Activated CD4-positive, alpha-beta T cell treated with anti-CD3 and anti-CD28 coated beads for 36 hours (primary cell): ENCODE measurements around the gene TUBB1. TPM values are rescaled to one million over a fixed set of nuclear protein-coding genes. Genes with fewer than 3 reads are reported as not detected.

Experiments used
- ATAC-seq: fragments of 200-7000 bp; cut with Tn5 transposase; one replicate; pipeline ENCODE4 v1.10.0; 2021; ENCODE audit warnings: mild to moderate bottlenecking, moderate library complexity
- CTCF ChIA-PET: fragments of 350-600 bp; sonication (Branson Sonifier 250); formaldehyde crosslinking; loops from one replicate; lab custom pipeline; 2021; ENCODE audit warnings: antibody characterized with exemption; lab: Charles Lee
- POLR2A ChIA-PET: fragments of 350-600 bp; sonication (Branson Sonifier 250); formaldehyde crosslinking; loops from one replicate; lab custom pipeline; 2021; ENCODE audit warnings: antibody characterized with exemption, inconsistent platforms; lab: Charles Lee
- DNase-seq: peaks from one replicate; pipeline ENCODE4 v3.0.0-alpha.2; 2020
- H3K27ac Mint-ChIP-seq: one replicate; pipeline ENCODE4 v1.8.0; 2021; ENCODE audit warnings: mixed read lengths
- H3K27me3 Mint-ChIP-seq: one replicate; pipeline ENCODE4 v1.8.0; 2021; ENCODE audit warnings: mixed read lengths
- H3K36me3 Mint-ChIP-seq: one replicate; pipeline ENCODE4 v1.8.0; 2021; ENCODE audit warnings: low read depth, mixed read lengths
- H3K4me1 Mint-ChIP-seq: one replicate; pipeline ENCODE4 v1.8.0; 2021; ENCODE audit warnings: mixed read lengths
- H3K4me3 Mint-ChIP-seq: one replicate; pipeline ENCODE4 v1.8.0; 2021; ENCODE audit warnings: mild to moderate bottlenecking, moderate library complexity, mixed read lengths
- H3K9me3 Mint-ChIP-seq: one replicate; pipeline ENCODE4 v1.8.0; 2021; ENCODE audit warnings: low read depth, mixed read lengths
- intact Hi-C, 2 experiments: fragments of 100-400 bp; cut with DNase I in 1 of 2; cut with micrococcal nuclease in 1 of 2; formaldehyde crosslinking; loops; one replicate each; pipeline versions ENCODE4 v1.14.2 to v1.15.1; 2022 to 2024; cut with DNase I, micrococcal nuclease
- total RNA-seq, 2 experiments: library from RNA; stranded (reverse); gene quantifications; one replicate each; pipeline ENCODE4 v1.2.3, GENCODE V29; 2021

The TUBB1 gene
- total RNA-seq, 2 experiments from 2014 or later, result not detected

GRCh38 chr20:59013959-59014608, 5.1 kb upstream of the TUBB1 start:
- CTCF ChIA-PET, result interaction anchor here (1.4 kb wide), 1 partner anchor 11 kb away, joined by 3 read pairs; no protein-coding TSS in a partner anchor
- no peak overlapping the region for H3K4me3 Mint-ChIP-seq

DNA sequence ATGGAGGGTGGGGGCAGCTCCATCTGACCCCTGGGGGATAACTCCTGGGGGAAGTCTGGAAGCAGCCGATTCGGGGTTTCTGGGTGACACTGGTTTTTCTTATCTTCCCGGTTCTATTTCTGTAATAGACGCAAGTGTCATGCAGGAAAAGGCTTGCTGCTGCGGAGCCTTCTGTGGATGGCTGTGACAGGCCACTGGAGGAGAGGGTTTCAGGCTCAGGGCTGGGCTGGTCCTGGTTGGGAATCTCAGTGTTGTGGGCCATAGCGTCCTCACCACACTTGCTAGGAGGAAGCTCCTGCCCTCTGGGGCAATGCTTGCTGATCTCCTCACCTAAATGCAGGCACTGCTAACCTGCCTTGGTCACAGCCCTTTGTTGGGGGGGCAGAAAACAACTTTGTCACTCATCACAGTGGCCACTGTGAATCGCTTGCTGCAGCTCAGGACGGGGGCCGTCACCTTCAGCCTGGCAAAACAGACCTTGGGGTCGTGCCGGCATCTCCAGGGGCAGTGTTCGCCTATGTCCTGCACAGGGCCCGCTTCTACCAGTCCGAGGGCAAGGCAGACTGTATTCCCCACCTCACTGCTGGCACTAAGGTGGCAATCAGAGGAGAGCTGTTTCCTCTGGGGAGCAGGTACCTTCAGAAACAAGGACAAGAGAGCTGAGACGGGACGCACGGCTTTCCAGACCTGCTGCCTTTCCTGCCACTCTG, 4.4 kb upstream of the TUBB1 start:
- H3K4me3 Mint-ChIP-seq, result no peak overlapping the region
- no peaks in the 10 kb centered on the region for H3K36me3 Mint-ChIP-seq
- CTCF ChIA-PET, result interaction anchor here (1.4 kb wide), 1 partner anchor 10 kb away, joined by 3 read pairs; no protein-coding TSS in a partner anchor
- peaks cover 40% of the 10 kb centered on the region for H3K4me1 Mint-ChIP-seq
- DNase-seq (no peak), ATAC-seq (no peak)
- POLR2A ChIA-PET, result no interaction called here
- H3K9me3 Mint-ChIP-seq, result no peaks in the 10 kb centered on the region
- intact Hi-C loops, result no loop called here
- H3K27ac Mint-ChIP-seq, result peak overlapping the region; percentile 73
- H3K27me3 Mint-ChIP-seq, result no peaks in the 10 kb centered on the region

More at GRCh38 chr20:59013959-59014608, 5.1 kb upstream of the TUBB1 start:
- ATAC-seq (peak; percentile 80), DNase-seq (peak; percentile 44)
- peaks cover 40% of the 10 kb centered on the region for H3K4me1 Mint-ChIP-seq
- POLR2A ChIA-PET, result no interaction called here
- peak overlapping the region; percentile 73 for H3K27ac Mint-ChIP-seq
- intact Hi-C loops, result no loop called here
- H3K36me3 Mint-ChIP-seq, result no peaks in the 10 kb centered on the region
- H3K9me3 Mint-ChIP-seq, result no peaks in the 10 kb centered on the region
- no peaks in the 10 kb centered on the region for H3K27me3 Mint-ChIP-seq

GRCh38 chr20:59015411-59015810, 3.8 kb upstream of the TUBB1 start:
- Mint-ChIP-seq H3K27me3 (no peaks in the 10 kb centered on the region), H3K9me3 (no peaks in the 10 kb centered on the region), H3K27ac (no peak overlapping the region), H3K4me1 (peaks cover 40% of the 10 kb centered on the region), H3K4me3 (no peak overlapping the region), H3K36me3 (no peaks in the 10 kb centered on the region)
- DNase-seq, result no peak
- intact Hi-C loops, result no loop called here
- no peak for ATAC-seq
- ChIA-PET POLR2A (no interaction called here), CTCF (interaction anchor here (1.4 kb wide), 1 partner anchor 10 kb away, joined by 3 read pairs; no protein-coding TSS in a partner anchor)

- Mint-ChIP-seq H3K4me1 (peaks cover 45% of the 10 kb centered on the region), H3K9me3 (no peaks in the 10 kb centered on the region), H3K27me3 (no peaks in the 10 kb centered on the region), H3K36me3 (no peaks in the 10 kb centered on the region), H3K27ac (peak overlapping the region; percentile 48), H3K4me3 (no peak overlapping the region)
- ChIA-PET CTCF (no interaction called here), POLR2A (no interaction called here)
- intact Hi-C loops, result no loop called here
- peak; percentile 1 for DNase-seq
- no peak for ATAC-seq
These were observed 3.2 kb upstream of the TUBB1 start for GRCh38 chr20:59015812-59016711.

GRCh38 chr20:59016795-59017492, 2.3 kb upstream of the TUBB1 start:
- CTCF ChIA-PET, result no interaction called here
- Mint-ChIP-seq H3K27me3 (no peaks in the 10 kb centered on the region), H3K27ac (peak overlapping the region; percentile 67), H3K9me3 (no peaks in the 10 kb centered on the region), H3K36me3 (no peaks in the 10 kb centered on the region), H3K4me3 (no peak overlapping the region), H3K4me1 (peaks cover 47% of the 10 kb centered on the region)
- ATAC-seq (peak; percentile 50), DNase-seq (peak; percentile 51)
- POLR2A ChIA-PET, result no interaction called here
- intact Hi-C loops, result no loop called here

GRCh38 chr20:59017493-59018231, 1.6 kb upstream of the TUBB1 start:
- intact Hi-C loops, result no loop called here
- Mint-ChIP-seq H3K27me3 (no peaks in the 10 kb centered on the region), H3K9me3 (no peaks in the 10 kb centered on the region), H3K4me1 (peaks cover 47% of the 10 kb centered on the region), H3K36me3 (peaks cover under 1% of the 10 kb centered on the region), H3K4me3 (no peak overlapping the region), H3K27ac (peak overlapping the region; percentile 67)
- CTCF ChIA-PET, result no interaction called here
- POLR2A ChIA-PET, result interaction anchor here (1.0 kb wide), 1 partner anchor 15 kb away, joined by 3 read pairs; the partner anchor contains the start of gene ATP5F1E
- no peak for ATAC-seq
- peak; percentile 4 for DNase-seq

DNA sequence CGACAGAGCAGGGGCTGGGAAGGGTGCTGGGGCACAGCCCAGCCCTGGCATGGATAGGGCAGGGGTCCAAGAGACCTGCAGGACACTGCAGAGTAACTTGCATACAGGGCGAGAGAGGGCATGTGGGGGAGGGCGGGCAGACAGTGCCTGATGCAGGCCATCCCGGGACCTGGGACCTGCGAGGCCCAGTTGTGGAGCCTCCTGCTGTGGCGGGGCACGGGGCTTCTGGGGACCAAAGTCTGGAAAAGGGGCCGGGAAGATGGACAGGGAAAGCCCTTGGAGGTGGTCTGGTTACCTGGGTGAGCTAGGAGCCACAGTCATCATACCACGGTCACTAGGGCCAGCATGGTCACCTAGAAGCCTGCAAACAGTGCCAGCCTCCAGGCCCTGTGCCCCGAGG, 412 bp upstream of the TUBB1 start:
- no peaks in the 10 kb centered on the region for H3K27me3 Mint-ChIP-seq
- ChIA-PET CTCF (interaction anchor here (0.6 kb wide), 2 partner anchors 38 to 334 kb away, joined by 3 read pairs; no protein-coding TSS in a partner anchor), POLR2A (interaction anchor here (0.6 to 1.0 kb wide), 2 partner anchors 14 to 516 kb away, joined by 3 read pairs; partner anchors contain the start of gene ATP5F1E)
- DNase-seq (peak; percentile 2), ATAC-seq (no peak)
- H3K4me1 Mint-ChIP-seq, result peaks cover 40% of the 10 kb centered on the region
- peaks cover 3% of the 10 kb centered on the region for H3K36me3 Mint-ChIP-seq
- no peaks in the 10 kb centered on the region for H3K9me3 Mint-ChIP-seq
- H3K4me3 Mint-ChIP-seq, result no peak overlapping the region
- no peak overlapping the region for H3K27ac Mint-ChIP-seq
- intact Hi-C loops, result no loop called here

DNA sequence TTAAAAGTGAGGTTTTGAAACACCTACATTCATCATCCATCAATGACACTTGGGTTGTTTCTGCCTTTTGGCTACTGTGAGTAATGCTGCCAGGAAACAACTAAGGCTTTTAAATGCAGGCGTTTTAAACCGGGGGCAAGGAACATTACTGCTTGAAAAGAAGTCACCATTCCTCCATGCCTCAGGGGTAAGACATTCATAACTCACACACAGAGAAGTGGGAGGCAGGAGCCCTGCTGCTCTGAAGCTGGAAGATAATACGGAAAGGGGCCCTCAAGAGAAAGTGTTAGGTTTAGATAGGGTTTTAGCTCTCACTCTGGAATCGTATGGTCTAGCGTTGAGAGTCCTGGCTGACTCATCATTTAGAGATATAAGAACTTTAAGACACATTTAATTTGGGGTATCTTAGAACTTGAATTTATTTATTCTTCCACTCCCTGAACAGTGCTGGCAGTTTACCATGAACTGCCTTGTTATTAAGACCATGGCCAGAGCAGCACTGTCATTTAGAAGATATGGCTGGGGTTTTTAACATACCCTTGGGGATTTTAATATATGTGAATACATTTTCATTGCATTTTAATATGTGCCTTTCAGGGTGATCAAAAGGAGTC, 1.8 kb downstream of the TUBB1 start:
- intact Hi-C loops, result no loop called here
- Mint-ChIP-seq H3K9me3 (no peaks in the 10 kb centered on the region), H3K36me3 (peaks cover 16% of the 10 kb centered on the region), H3K4me3 (no peak overlapping the region), H3K27ac (no peak overlapping the region), H3K4me1 (peaks cover 34% of the 10 kb centered on the region), H3K27me3 (no peaks in the 10 kb centered on the region)
- peak; percentile 2 for DNase-seq
- ChIA-PET POLR2A (no interaction called here), CTCF (no interaction called here)
- peak; percentile 39 for ATAC-seq

DNA sequence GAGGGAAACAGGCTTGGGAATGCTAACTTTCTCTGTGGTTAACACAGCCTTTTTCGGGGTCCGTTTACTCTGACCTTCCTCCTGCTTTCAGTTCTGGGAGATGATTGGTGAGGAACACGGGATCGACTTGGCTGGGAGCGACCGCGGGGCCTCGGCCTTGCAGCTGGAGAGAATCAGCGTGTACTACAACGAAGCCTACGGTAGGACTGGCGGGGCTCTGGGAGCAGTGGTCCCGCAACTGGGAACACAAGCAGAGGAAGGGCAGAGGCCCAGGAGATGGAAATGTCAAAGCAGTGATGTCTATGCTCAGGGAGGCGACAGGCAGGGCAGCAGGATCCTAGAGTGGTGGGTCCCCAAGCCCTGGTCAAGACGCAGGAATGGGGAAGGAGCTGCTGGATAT, 3.5 kb downstream of the TUBB1 start:
- Mint-ChIP-seq H3K9me3 (no peaks in the 10 kb centered on the region), H3K36me3 (peaks cover 29% of the 10 kb centered on the region), H3K4me1 (peaks cover 32% of the 10 kb centered on the region), H3K27ac (no peak overlapping the region), H3K4me3 (no peak overlapping the region), H3K27me3 (no peaks in the 10 kb centered on the region)
- no peak for DNase-seq
- ATAC-seq, result no peak
- ChIA-PET CTCF (no interaction called here), POLR2A (no interaction called here)
- intact Hi-C loops, result no loop called here

DNA sequence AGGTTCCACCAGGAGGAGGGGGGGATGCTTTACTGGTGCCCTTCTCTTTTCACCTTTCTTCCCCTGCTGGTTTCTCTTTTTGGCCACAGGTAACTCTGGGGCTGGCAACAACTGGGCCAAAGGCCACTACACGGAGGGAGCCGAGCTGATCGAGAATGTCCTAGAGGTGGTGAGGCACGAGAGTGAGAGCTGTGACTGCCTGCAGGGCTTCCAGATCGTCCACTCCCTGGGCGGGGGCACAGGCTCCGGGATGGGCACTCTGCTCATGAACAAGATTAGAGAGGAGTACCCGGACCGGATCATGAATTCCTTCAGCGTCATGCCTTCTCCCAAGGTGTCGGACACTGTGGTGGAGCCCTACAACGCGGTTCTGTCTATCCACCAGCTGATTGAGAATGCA, 4.4 kb downstream of the TUBB1 start:
- DNase-seq, result no peak
- ATAC-seq, result no peak
- Mint-ChIP-seq H3K4me3 (no peak overlapping the region), H3K4me1 (peaks cover 38% of the 10 kb centered on the region), H3K27ac (no peak overlapping the region), H3K36me3 (peaks cover 35% of the 10 kb centered on the region), H3K27me3 (no peaks in the 10 kb centered on the region), H3K9me3 (no peaks in the 10 kb centered on the region)
- CTCF ChIA-PET, result interaction anchor here (0.6 to 0.8 kb wide), 2 partner anchors 44 to 1155 kb away, joined by 3 read pairs; no protein-coding TSS in a partner anchor
- POLR2A ChIA-PET, result no interaction called here
- intact Hi-C loops, result no loop called here
